Heart right ventricle (tissue), 16 donors: ENCODE measurements around the gene TNFRSF4. TPM values are rescaled to one million over a fixed set of nuclear protein-coding genes. Genes with fewer than 3 reads are reported as not detected.
"Not testable (repeated sequence)": the region's sequence is repeated elsewhere in the genome, so short reads cannot be mapped to it uniquely, and the experiment has no call there.

Source experiments
- ATAC-seq, 8 donors: fragments of 200-7000 bp; cut with Tn5 transposase; one replicate each; pipeline ENCODE4 v1.9.1; 2020; ENCODE audit warnings: mild to moderate bottlenecking in 8 of 8, moderate library complexity in 8 of 8, moderate number of reproducible peaks in 1 of 8
- DNase-seq, 2 donors: peaks; one replicate each; pipeline ENCODE4 v3.0.0-alpha.2; 2020
- H3K27ac ChIP-seq, 10 donors: fragments of 200-600 bp; sonication (generic) in 2 of 10; one replicate each; pipeline versions ENCODE4 v1.5.0 to v1.8.0; 2020 to 2022; ENCODE audit warnings: mild to moderate bottlenecking in 3 of 10
- H3K27me3 ChIP-seq, 7 donors: fragments of 200-600 bp; one replicate each; pipeline ENCODE4 v1.8.0; 2021 to 2022; ENCODE audit warnings: mild to moderate bottlenecking in 2 of 7
- H3K36me3 ChIP-seq, 9 donors: fragments of 200-600 bp; sonication (generic) in 1 of 9; one replicate each; pipeline versions ENCODE4 v1.5.0 to v1.8.0; 2020 to 2022; ENCODE audit warnings: mild to moderate bottlenecking in 2 of 9
- H3K4me1 ChIP-seq, 9 donors: fragments of 200-600 bp; sonication (generic) in 1 of 9; one replicate each; pipeline versions ENCODE4 v1.5.0 to v1.8.0; 2020 to 2022; ENCODE audit warnings: mild to moderate bottlenecking in 4 of 9
- H3K4me3 ChIP-seq, 10 donors: fragments of 200-600 bp; sonication (generic) in 2 of 10; one replicate each; pipeline versions ENCODE4 v1.5.0 to v1.8.0; 2020 to 2022; ENCODE audit warnings: mild to moderate bottlenecking in 7 of 10, moderate library complexity in 2 of 10
- H3K9me3 ChIP-seq, 11 donors: fragments of 200-600 bp in 10 of 11; sonication (generic) in 2 of 11; one replicate each; pipeline versions ENCODE4 v1.5.0 to v1.8.0; 2013 to 2022; ENCODE audit warnings: mild to moderate bottlenecking in 2 of 11, control low read depth in 1 of 11, moderate library complexity in 1 of 11
- CTCF ChIP-seq, 9 donors: fragments of 200-600 bp; sonication (generic) in 2 of 9; IDR thresholded peaks; one replicate each; pipeline versions ENCODE4 v1.5.0 to v1.8.0; 2021 to 2022; ENCODE audit warnings: antibody characterized with exemption in 9 of 9, mild to moderate bottlenecking in 5 of 9, moderate library complexity in 1 of 9
- WGBS, 2 donors: extraction: QIAGEN DNeasy Blood & Tissue Kit; methylation state at CpG; one replicate each; pipeline ENCODE4 v1.1.7; 2013; ENCODE audit warnings: inconsistent platforms in 1 of 2; 5-methylcytosine and 5-hydroxymethylcytosine counted together
- intact Hi-C, 10 donors: fragments of 100-400 bp; cut with DNase I; formaldehyde crosslinking; loops; one replicate each; pipeline versions ENCODE4 v1.11.1 to v1.14.2; 2022
- polyA plus RNA-seq, 2 donors: library from polyadenylated mRNA; stranded (reverse); fragments of 200-250 nt; gene quantifications; one replicate each; pipeline ENCODE4 v1.2.3, GENCODE V29; 2013
- total RNA-seq, 10 donors: library from RNA; stranded (reverse); fragmentation: NEBNext Ultra II Directional in 3 of 10; extraction: Animal tissue kit (Norgen Biotek cat#: 25700) in 3 of 10; gene quantifications; one replicate each; pipeline versions ENCODE4 v1.2.1 to v1.2.4, GENCODE V29; 2021 to 2023
- donor health status: Arrhythmogenic right ventricular cardiomyopathy.
- donor health status: ischemic (EF 13 %, LVEDD 7.1; RV severe dilation, severe dysfunction).
- donor health status: healthy with polysubstance abuse.
- donor health status: DM: no; HTN: yes; CAD: no.
- donor health status: DM: no; HTN: no; CAD: no.
- donor health status: ischemic (EF 25% LVEDD 6.9; RV normal size, moderate dysfunction).
- donor health status: ischemic (EF 25% LVEDD 5.7; RV mildly dilated, moderate dysfunction).
- donor health status: healthy.
- donor health status: DM: yes; HTN: yes; CAD: no.
- donor health status: Ischemic cardiomyopathy.
- donor health status: ischemic (EF 35%, LVEDD 5.7; RV mildly dilated, moderate dysfunction).
- donor health status: nonischemic (EF 11% LVEDD 7.7; RV severe dilation, severe dysfunction).
- donor health status: DM: yes; HTN: yes; CAD: no.
- donor health status: PGD.
- donor health status: ischemic (EF 29% LVEDD 5.4; RV normal size, mild dysfunction).
- donor health status: nonischemic (EF 23%, LVEDD 6.1; RV moderate dilation, normal function).

Gene TNFRSF4
- total and polyA plus RNA-seq, 12 donors = 0.52 to 24.8 (median 5.0) TPM

GRCh38 chr1:1176931-1177330 lies 37.0 kb downstream of the TNFRSF4 start:
- Histone ChIP-seq H3K9me3 (no peaks in the 10 kb centered on the region), H3K4me3 (no peak overlapping the region), H3K27me3 (peaks cover 10 to 86% (median 72%) of the 10 kb centered on the region in 7 donors), H3K4me1 (peaks cover 0 to 10% (median 4%) of the 10 kb centered on the region in 9 donors), H3K27ac (no peak overlapping the region), H3K36me3 (no peaks in the 10 kb centered on the region)
- WGBS, 2 donors = 76 to 80% methylated on average over 7 of the region's 7 CpGs
- intact Hi-C loops = no loop called here
- DNase-seq = no peak
- ATAC-seq = no peak
- no peak for TF ChIP-seq CTCF (IDR thresholded peaks at IDR 0.05)

GRCh38 chr1:1176063-1176761 lies 37.7 kb downstream of the TNFRSF4 start:
- H3K27me3 ChIP-seq = peaks cover 10 to 86% (median 80%) of the 10 kb centered on the region in 7 donors
- intact Hi-C loops, ATAC-seq, H3K36me3 ChIP-seq, H3K9me3 ChIP-seq, DNase-seq, H3K4me1 ChIP-seq, H3K4me3 ChIP-seq, H3K27ac ChIP-seq: not testable (repeated sequence)
- WGBS, 2 donors = 22 to 29% methylated on average over 22 of the region's 22 CpGs

GRCh38 chr1:1175221-1176062 lies 38.5 kb downstream of the TNFRSF4 start:
- Histone ChIP-seq H3K9me3 (no peaks in the 10 kb centered on the region), H3K36me3 (no peaks in the 10 kb centered on the region), H3K27me3 (peaks cover 13 to 93% (median 87%) of the 10 kb centered on the region in 7 donors), H3K27ac (no peak overlapping the region), H3K4me3 (no peak overlapping the region), H3K4me1 (peaks cover 0 to 10% (median 4%) of the 10 kb centered on the region in 9 donors)
- no peak for DNase-seq
- no peak for ATAC-seq
- intact Hi-C loops = no loop called here
- 80 to 82% methylated on average over 29 of the region's 29 CpGs for WGBS, 2 donors
- TF ChIP-seq CTCF (IDR thresholded peaks at IDR 0.05) = no peak

- no peaks in the 10 kb centered on the region for H3K36me3 ChIP-seq
- H3K4me1 ChIP-seq = peaks cover 0 to 10% (median 4%) of the 10 kb centered on the region in 9 donors
- no peak within 1 kb of the TSS for H3K27ac ChIP-seq
- TF ChIP-seq CTCF (IDR thresholded peaks at IDR 0.05) = no peak
- peaks cover 13 to 96% (median 87%) of the 10 kb centered on the region in 7 donors for H3K27me3 ChIP-seq
- intact Hi-C loops = loop anchor here in 1 of 10 donors (5.0 kb wide), 1 partner anchor 52 kb away; no protein-coding TSS in a partner anchor
- ATAC-seq (peak in 3 of 8 donors; percentile 22 to 36 (median 35)), DNase-seq (peak in 1 of 2 donors; percentile 15)
- H3K4me3 ChIP-seq = no peak within 1 kb of the TSS
- no peaks in the 10 kb centered on the region for H3K9me3 ChIP-seq
- 19 to 23% methylated on average over 34 to 35 of the region's 35 CpGs for WGBS, 2 donors
Observed at GRCh38 chr1:1173793-1174415, 40.0 kb downstream of the TNFRSF4 start, which contains the start of gene TTLL10. Gene TTLL10 (plus strand): TSS chr1:1173880. CDS start chr1:1179216, 5,336 bp downstream.
